ENCODE measurements around the gene OVOL3.

The OVOL3 gene

DNA sequence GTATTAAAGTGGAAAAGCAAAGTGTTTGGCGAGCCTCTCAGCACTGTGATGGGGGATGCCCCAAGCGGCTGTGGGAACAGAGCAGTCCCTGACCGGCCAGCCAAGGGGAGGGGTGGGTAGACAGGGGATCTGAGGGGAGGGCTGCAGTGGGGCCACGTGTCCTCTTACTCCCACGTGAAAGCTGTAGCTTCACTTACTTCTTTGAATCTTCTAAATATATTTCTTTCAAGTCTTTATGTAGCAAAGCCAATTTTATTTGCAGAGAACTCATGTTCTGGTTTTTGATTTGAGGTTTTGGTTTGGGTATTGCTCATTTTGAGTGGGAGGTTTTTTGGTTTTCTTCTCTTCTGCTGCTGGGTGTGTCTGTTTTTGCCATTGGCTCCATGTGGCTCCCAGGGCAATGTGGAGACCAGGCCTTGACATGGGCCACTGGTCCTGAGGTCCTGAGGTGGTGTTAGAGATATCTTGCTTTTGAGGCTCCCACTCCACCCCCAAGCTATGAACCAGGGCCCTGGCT is 17.7 kb upstream of the OVOL3 start:
- Histone ChIP-seq H3K4me3 (ENCODE audit: low read depth, low read length) (no peak overlapping the region), H4K8ac (ENCODE audit: low read depth, low read length) (no peak overlapping the region), H3K27me3 (ENCODE audit: insufficient read depth, low read length) (no peaks in the 10 kb centered on the region), H2BK5ac (ENCODE audit: low read depth, low read length, poor library complexity) (no peak overlapping the region), H3K36me3 (ENCODE audit: control insufficient read depth in 1 of 2, insufficient read depth in 2 of 2, low read length in 2 of 2) (peaks cover 53 to 62% of the 10 kb centered on the region in 2 experiments), H3K23ac (ENCODE audit: low read length) (no peak overlapping the region), H3K4ac (ENCODE audit: low read depth, low read length) (no peak overlapping the region), H3K14ac (ENCODE audit: low read length) (no peak overlapping the region), H3K9ac (ENCODE audit: low read length) (no peak overlapping the region), H3K27ac (ENCODE audit: low read depth, low read length) (no peak overlapping the region), H2BK120ac (ENCODE audit: insufficient read depth, low read length, poor library complexity) (no peak overlapping the region), H3K4me1 (ENCODE audit: control insufficient read depth in 1 of 2, insufficient read depth in 2 of 2, low read length in 2 of 2) (no peaks in the 10 kb centered on the region), H4K12ac (ENCODE audit: low read depth, low read length) (no peak overlapping the region), H3K79me2 (ENCODE audit: control insufficient read depth, insufficient read depth, low read length, poor library complexity) (no peaks in the 10 kb centered on the region), H2AFZ (ENCODE audit: insufficient read depth, low read length, poor library complexity) (no peak overlapping the region), H3K4me2 (ENCODE audit: low read length) (no peak overlapping the region), H3K18ac (ENCODE audit: low read length) (no peak overlapping the region), H3K79me1 (ENCODE audit: low read length) (no peaks in the 10 kb centered on the region), H2AK5ac (ENCODE audit: low read length) (no peak overlapping the region), H4K91ac (ENCODE audit: low read depth, low read length) (no peak overlapping the region), H3K9me3 (ENCODE audit: insufficient read depth, low read depth, low read length) (peaks cover 3% of the 10 kb centered on the region), H2BK12ac (ENCODE audit: low read length) (no peak overlapping the region)
- WGBS (ENCODE audit: extremely low coverage, insufficient coverage, insufficient read length) = no CpG with 5 or more reads among the region's 5 CpGs
- DNase-seq = no peak

DNA sequence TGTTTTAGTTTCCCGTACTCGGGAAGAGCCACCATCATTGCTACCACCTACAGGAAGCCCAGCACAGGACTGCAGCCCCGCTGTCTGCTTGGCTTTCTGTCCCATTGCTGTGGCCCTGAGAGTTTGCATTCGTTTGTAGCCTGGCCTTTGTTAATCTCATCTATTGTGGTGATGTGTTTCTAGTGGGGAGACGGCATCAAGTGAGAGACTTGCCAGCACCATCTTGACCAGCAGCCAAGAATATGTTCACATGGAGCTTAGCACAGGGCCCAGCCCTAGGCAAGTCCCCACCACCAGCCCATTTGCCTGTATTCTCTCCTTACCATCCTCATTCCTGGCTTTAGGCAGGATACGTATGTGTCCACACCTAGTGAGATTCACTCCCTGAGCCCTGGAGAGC is 17.3 kb upstream of the OVOL3 start:
- no peak overlapping the region for H3K18ac ChIP-seq (ENCODE audit: low read length)
- no peak overlapping the region for H2BK120ac ChIP-seq (ENCODE audit: insufficient read depth, low read length, poor library complexity)
- H3K79me2 ChIP-seq (ENCODE audit: control insufficient read depth, insufficient read depth, low read length, poor library complexity) = no peaks in the 10 kb centered on the region
- H3K79me1 ChIP-seq (ENCODE audit: low read length) = no peaks in the 10 kb centered on the region
- no peak overlapping the region for H2AK5ac ChIP-seq (ENCODE audit: low read length)
- WGBS (ENCODE audit: extremely low coverage, insufficient coverage, insufficient read length) = no CpG with 5 or more reads among the region's 6 CpGs
- no peak overlapping the region for H2BK5ac ChIP-seq (ENCODE audit: low read depth, low read length, poor library complexity)
- H4K12ac ChIP-seq (ENCODE audit: low read depth, low read length) = no peak overlapping the region
- H3K36me3 ChIP-seq (ENCODE audit: control insufficient read depth in 1 of 2, insufficient read depth in 2 of 2, low read length in 2 of 2) = peaks cover 48 to 57% of the 10 kb centered on the region in 2 experiments
- H4K91ac ChIP-seq (ENCODE audit: low read depth, low read length) = no peak overlapping the region
- no peak overlapping the region for H3K4ac ChIP-seq (ENCODE audit: low read depth, low read length)
- peaks cover 3% of the 10 kb centered on the region for H3K9me3 ChIP-seq (ENCODE audit: insufficient read depth, low read depth, low read length)
- no peak overlapping the region for H2BK12ac ChIP-seq (ENCODE audit: low read length)
- no peak overlapping the region for H4K8ac ChIP-seq (ENCODE audit: low read depth, low read length)
- no peak for DNase-seq
- H3K27ac ChIP-seq (ENCODE audit: low read depth, low read length) = no peak overlapping the region
- H3K4me3 ChIP-seq (ENCODE audit: low read depth, low read length) = no peak overlapping the region
- H2AFZ ChIP-seq (ENCODE audit: insufficient read depth, low read length, poor library complexity) = no peak overlapping the region
- H3K23ac ChIP-seq (ENCODE audit: low read length) = no peak overlapping the region
- no peak overlapping the region for H3K14ac ChIP-seq (ENCODE audit: low read length)
- no peaks in the 10 kb centered on the region for H3K27me3 ChIP-seq (ENCODE audit: insufficient read depth, low read length)
- H3K9ac ChIP-seq (ENCODE audit: low read length) = no peak overlapping the region
- H3K4me2 ChIP-seq (ENCODE audit: low read length) = no peak overlapping the region
- H3K4me1 ChIP-seq (ENCODE audit: control insufficient read depth in 1 of 2, insufficient read depth in 2 of 2, low read length in 2 of 2) = no peaks in the 10 kb centered on the region

DNA sequence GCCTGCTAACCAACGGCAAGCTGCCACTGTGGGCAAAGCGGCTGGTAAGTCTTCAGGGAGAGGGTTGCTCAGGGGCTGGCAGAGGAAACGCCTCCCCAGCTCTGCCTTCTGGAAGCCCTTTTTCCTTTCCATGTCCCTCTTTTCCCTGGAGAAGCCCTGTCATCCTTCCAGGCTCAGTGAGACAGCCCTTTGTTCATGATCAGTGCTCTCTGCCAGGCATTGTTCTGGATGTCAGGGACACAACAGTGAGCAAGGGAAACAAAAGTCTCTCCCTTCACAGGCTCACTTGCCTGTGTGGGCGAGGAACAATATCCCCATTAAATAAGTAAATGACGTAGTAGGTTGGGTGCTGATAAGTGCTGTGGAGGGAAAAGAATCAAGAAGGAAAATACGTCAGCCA is 13.9 kb upstream of the OVOL3 start:
- H3K36me3 ChIP-seq (ENCODE audit: control insufficient read depth in 1 of 2, insufficient read depth in 2 of 2, low read length in 2 of 2) = peaks cover 48 to 56% of the 10 kb centered on the region in 2 experiments
- H2AK5ac ChIP-seq (ENCODE audit: low read length) = no peak overlapping the region
- H3K23ac ChIP-seq (ENCODE audit: low read length) = no peak overlapping the region
- H3K18ac ChIP-seq (ENCODE audit: low read length) = no peak overlapping the region
- no peak overlapping the region for H2BK5ac ChIP-seq (ENCODE audit: low read depth, low read length, poor library complexity)
- DNase-seq = no peak
- H3K79me2 ChIP-seq (ENCODE audit: control insufficient read depth, insufficient read depth, low read length, poor library complexity) = no peaks in the 10 kb centered on the region
- no peaks in the 10 kb centered on the region for H3K79me1 ChIP-seq (ENCODE audit: low read length)
- H3K4ac ChIP-seq (ENCODE audit: low read depth, low read length) = no peak overlapping the region
- no peak overlapping the region for H3K9ac ChIP-seq (ENCODE audit: low read length)
- no peak overlapping the region for H4K12ac ChIP-seq (ENCODE audit: low read depth, low read length)
- no peak overlapping the region for H3K4me3 ChIP-seq (ENCODE audit: low read depth, low read length)
- H3K27ac ChIP-seq (ENCODE audit: low read depth, low read length) = no peak overlapping the region
- H3K4me2 ChIP-seq (ENCODE audit: low read length) = no peak overlapping the region
- no peak overlapping the region for H3K14ac ChIP-seq (ENCODE audit: low read length)
- no peaks in the 10 kb centered on the region for H3K4me1 ChIP-seq (ENCODE audit: control insufficient read depth in 1 of 2, insufficient read depth in 2 of 2, low read length in 2 of 2)
- H2AFZ ChIP-seq (ENCODE audit: insufficient read depth, low read length, poor library complexity) = no peak overlapping the region
- no peak overlapping the region for H4K91ac ChIP-seq (ENCODE audit: low read depth, low read length)
- WGBS (ENCODE audit: extremely low coverage, insufficient coverage, insufficient read length) = no CpG with 5 or more reads among the region's 6 CpGs
- H2BK120ac ChIP-seq (ENCODE audit: insufficient read depth, low read length, poor library complexity) = no peak overlapping the region
- H3K9me3 ChIP-seq (ENCODE audit: insufficient read depth, low read depth, low read length) = no peaks in the 10 kb centered on the region
- H4K8ac ChIP-seq (ENCODE audit: low read depth, low read length) = no peak overlapping the region
- H3K27me3 ChIP-seq (ENCODE audit: insufficient read depth, low read length) = no peaks in the 10 kb centered on the region
- H2BK12ac ChIP-seq (ENCODE audit: low read length) = no peak overlapping the region

DNA sequence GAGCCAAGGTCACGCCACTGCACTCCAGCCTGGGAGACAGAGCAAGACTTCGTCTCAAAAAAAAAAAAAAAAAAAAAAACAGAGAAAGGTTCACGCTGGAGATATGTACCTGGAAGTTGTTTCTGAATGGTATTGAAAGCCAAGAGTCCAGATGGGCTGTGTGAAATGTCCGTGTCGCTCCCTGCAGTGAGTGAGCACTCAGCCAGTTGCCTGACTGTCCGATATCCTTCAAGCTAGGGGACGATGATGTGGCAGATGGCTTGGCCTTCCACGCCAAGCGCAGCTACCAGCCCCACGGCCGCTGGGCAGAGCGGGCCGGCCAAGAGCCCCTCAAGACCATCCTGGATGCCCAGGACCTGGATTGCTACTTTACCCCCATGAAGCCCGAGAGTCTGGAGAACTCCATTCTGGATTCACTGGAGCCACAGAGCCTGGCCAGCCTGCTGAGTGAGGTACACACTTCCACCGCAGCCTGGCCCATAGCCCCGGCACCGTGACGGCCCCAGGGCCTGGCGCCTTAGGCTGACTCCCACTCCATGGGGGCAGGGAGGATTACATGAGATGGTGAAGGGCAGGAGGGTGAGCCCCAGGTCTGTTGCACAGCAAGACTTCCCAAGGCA is 11.7 kb upstream of the OVOL3 start:
- no peak overlapping the region for H3K4me3 ChIP-seq (ENCODE audit: low read depth, low read length)
- H3K27ac ChIP-seq (ENCODE audit: low read depth, low read length) = no peak overlapping the region
- no peak overlapping the region for H4K91ac ChIP-seq (ENCODE audit: low read depth, low read length)
- H2BK5ac ChIP-seq (ENCODE audit: low read depth, low read length, poor library complexity) = no peak overlapping the region
- no peaks in the 10 kb centered on the region for H3K27me3 ChIP-seq (ENCODE audit: insufficient read depth, low read length)
- H2AFZ ChIP-seq (ENCODE audit: insufficient read depth, low read length, poor library complexity) = no peak overlapping the region
- H3K79me1 ChIP-seq (ENCODE audit: low read length) = no peaks in the 10 kb centered on the region
- DNase-seq = no peak
- H3K4me1 ChIP-seq (ENCODE audit: control insufficient read depth in 1 of 2, insufficient read depth in 2 of 2, low read length in 2 of 2) = peaks cover 0 to 2% of the 10 kb centered on the region in 2 experiments
- no peak overlapping the region for H2BK12ac ChIP-seq (ENCODE audit: low read length)
- no peak overlapping the region for H3K4me2 ChIP-seq (ENCODE audit: low read length)
- H3K79me2 ChIP-seq (ENCODE audit: control insufficient read depth, insufficient read depth, low read length, poor library complexity) = no peaks in the 10 kb centered on the region
- H4K12ac ChIP-seq (ENCODE audit: low read depth, low read length) = no peak overlapping the region
- no peak overlapping the region for H2AK5ac ChIP-seq (ENCODE audit: low read length)
- H2BK120ac ChIP-seq (ENCODE audit: insufficient read depth, low read length, poor library complexity) = no peak overlapping the region
- H3K23ac ChIP-seq (ENCODE audit: low read length) = no peak overlapping the region
- WGBS (ENCODE audit: extremely low coverage, insufficient coverage, insufficient read length) = no CpG with 5 or more reads among the region's 19 CpGs
- no peak overlapping the region for H4K8ac ChIP-seq (ENCODE audit: low read depth, low read length)
- H3K9ac ChIP-seq (ENCODE audit: low read length) = no peak overlapping the region
- peaks cover 51 to 59% of the 10 kb centered on the region in 2 experiments for H3K36me3 ChIP-seq (ENCODE audit: control insufficient read depth in 1 of 2, insufficient read depth in 2 of 2, low read length in 2 of 2)
- H3K18ac ChIP-seq (ENCODE audit: low read length) = no peak overlapping the region
- no peak overlapping the region for H3K14ac ChIP-seq (ENCODE audit: low read length)
- H3K4ac ChIP-seq (ENCODE audit: low read depth, low read length) = no peak overlapping the region
- no peaks in the 10 kb centered on the region for H3K9me3 ChIP-seq (ENCODE audit: insufficient read depth, low read depth, low read length)
